B cell (primary cell): ENCODE data around the gene RASA2. TPM values are rescaled to one million over a fixed set of nuclear protein-coding genes. Genes with fewer than 3 reads are reported as not detected.

ENCODE experiments used
- ATAC-seq: fragments of 200-7000 bp; cut with Tn5 transposase; one replicate; pipeline ENCODE4 v1.10.0; 2021; ENCODE audit warnings: low read depth, mild to moderate bottlenecking, moderate number of reproducible peaks, moderate library complexity
- CTCF ChIA-PET: fragments of 350-600 bp; sonication (Branson Sonifier 250); formaldehyde crosslinking; loops from one replicate; lab custom pipeline; 2021; ENCODE audit warnings: antibody characterized with exemption, inconsistent platforms; lab: Charles Lee
- POLR2A ChIA-PET: fragments of 350-600 bp; sonication (Branson Sonifier 250); formaldehyde crosslinking; loops from one replicate; lab custom pipeline; 2021; ENCODE audit warnings: antibody characterized with exemption; lab: Charles Lee
- DNase-seq: peaks from one replicate; pipeline ENCODE4 v3.0.0; 2013
- H2AFZ ChIP-seq: 2 replicates; pipeline ENCODE4 v1.6.1; 2012; ENCODE audit warnings: mild to moderate bottlenecking, low read depth, low read length; ENCODE audit not compliant: insufficient read depth, poor library complexity, severe bottlenecking
- H3K27ac ChIP-seq, 2 donors: 1 replicate in 1 of 2; 2 replicates in 1 of 2; pipeline ENCODE4 v1.5.1; 2012 to 2013; ENCODE audit warnings: low read length in 2 of 2, mild to moderate bottlenecking in 2 of 2, moderate library complexity in 1 of 2
- H3K27me3 ChIP-seq, 4 experiments: fragments of 200-600 bp in 1 of 4; sonication (generic) in 1 of 4; replicated peaks in 1 of 4; 1 replicate in 2 of 4; 2 replicates in 2 of 4; pipeline versions ENCODE4 v1.6.1 to v1.7.0; 2013 to 2016; ENCODE audit warnings: low read length in 3 of 4, mild to moderate bottlenecking in 2 of 4, mixed read lengths in 1 of 4, moderate library complexity in 1 of 4; ENCODE audit not compliant: insufficient read depth in 4 of 4, control insufficient read depth in 3 of 4; ENCODE audit errors: control extremely low read depth in 1 of 4
- H3K36me3 ChIP-seq, 2 experiments: replicated peaks in 1 of 2; 1 replicate in 1 of 2; 2 replicates in 1 of 2; pipeline versions ENCODE4 v1.6.1 to v1.7.1; 2013; ENCODE audit warnings: low read length in 1 of 2; ENCODE audit not compliant: insufficient read depth in 2 of 2, control insufficient read depth in 1 of 2; ENCODE audit errors: control extremely low read depth in 1 of 2, extremely low read depth in 1 of 2
- H3K4me1 ChIP-seq, 2 donors: fragments of 200-600 bp in 1 of 2; sonication (generic) in 1 of 2; 1 replicate in 1 of 2; 2 replicates in 1 of 2; pipeline versions ENCODE4 v1.5.1 to v1.6.1; 2013 to 2017; ENCODE audit warnings: low read length in 2 of 2; ENCODE audit not compliant: control insufficient read depth in 2 of 2, insufficient read depth in 2 of 2
- H3K4me2 ChIP-seq: replicated peaks from 2 replicates; pipeline ENCODE3; 2012; ENCODE audit warnings: mild to moderate bottlenecking, low read depth, low read length; ENCODE audit not compliant: poor library complexity, severe bottlenecking
- H3K4me3 ChIP-seq, 5 experiments: fragments of 200-600 bp in 1 of 5; sonication (generic) in 1 of 5; 1 replicate in 3 of 5; 2 replicates in 2 of 5; pipeline versions ENCODE4 v1.5.1 to v1.7.0; 2011 to 2016; ENCODE audit warnings: low read length in 4 of 5, mild to moderate bottlenecking in 4 of 5, low read depth in 2 of 5, control low read depth in 1 of 5, moderate library complexity in 1 of 5; ENCODE audit not compliant: insufficient read depth in 1 of 5; ENCODE audit errors: control extremely low read depth in 1 of 5, extremely low read depth in 1 of 5
- H3K79me2 ChIP-seq: fragments of 200-600 bp; sonication (generic); one replicate; pipeline ENCODE4 v1.6.0; 2016; ENCODE audit warnings: low read length; ENCODE audit not compliant: control insufficient read depth, insufficient read depth
- H3K9ac ChIP-seq: fragments of 200-600 bp; sonication (generic); 2 replicates; pipeline ENCODE4 v1.6.1; 2017; ENCODE audit warnings: mild to moderate bottlenecking, low read length, moderate library complexity
- H3K9me3 ChIP-seq, 3 donors: one replicate each; pipeline versions ENCODE4 v1.6.1 to v1.7.1; 2013; ENCODE audit warnings: low read length in 2 of 3; ENCODE audit not compliant: control insufficient read depth in 2 of 3, insufficient read depth in 1 of 3; ENCODE audit errors: control extremely low read depth in 1 of 3
- H4K20me1 ChIP-seq: 2 replicates; pipeline ENCODE4 v1.6.0; 2012; ENCODE audit warnings: mild to moderate bottlenecking, low read length; ENCODE audit not compliant: insufficient read depth, control insufficient read depth, poor library complexity, severe bottlenecking
- H3K27ac Mint-ChIP-seq: one replicate; pipeline ENCODE4 v1.8.0; 2021; ENCODE audit warnings: mixed read lengths
- H3K27me3 Mint-ChIP-seq: one replicate; pipeline ENCODE4 v1.8.0; 2021; ENCODE audit warnings: mixed read lengths
- H3K4me1 Mint-ChIP-seq: one replicate; pipeline ENCODE4 v1.8.0; 2021; ENCODE audit warnings: mixed read lengths
- H3K4me3 Mint-ChIP-seq: one replicate; pipeline ENCODE4 v1.8.0; 2021; ENCODE audit warnings: mixed read lengths
- H3K9me3 Mint-ChIP-seq: one replicate; pipeline ENCODE4 v1.8.0; 2022; ENCODE audit warnings: mixed read lengths; ENCODE audit not compliant: insufficient read depth
- CTCF ChIP-seq: fragments of 200-600 bp; IDR thresholded peaks from one replicate; pipeline ENCODE4 v1.8.0; 2022; ENCODE audit warnings: antibody characterized with exemption, mild to moderate bottlenecking
- EZH2 ChIP-seq: IDR thresholded peaks from 2 replicates; pipeline ENCODE4 v1.6.1; 2012; ENCODE audit warnings: borderline replicate concordance, low read depth, mild to moderate bottlenecking, moderate library complexity, low read length; ENCODE audit not compliant: insufficient read depth, poor library complexity, severe bottlenecking
- WGBS: methylation state at CpG from one replicate; pipeline ENCODE4 v1.1.5; 2013; ENCODE audit warnings: missing lambda C conversion rate; ENCODE audit not compliant: insufficient coverage; 5-methylcytosine and 5-hydroxymethylcytosine counted together
- intact Hi-C: fragments of 100-400 bp; cut with micrococcal nuclease; formaldehyde crosslinking; loops from one replicate; pipeline ENCODE4 v1.10.0; 2022
- polyA plus RNA-seq: library from polyadenylated mRNA; depleted of rRNA; stranded (reverse); fragments of >200 nt; gene quantifications from 2 replicates; pipeline ENCODE4 v1.2.3, GENCODE V29; 2012
- total RNA-seq, 2 donors: library from RNA; stranded (reverse); fragments of 120-200 nt in 1 of 2; gene quantifications; 1 replicate in 1 of 2; 2 replicates in 1 of 2; pipeline versions ENCODE4 v1.2.3 to v1.2.4, GENCODE V29; 2013 to 2022

RASA2 gene
- total and polyA plus RNA-seq, 2 donors (not counting 1 experiment from before 2014, with no cell fraction given) = 12.3 to 47.7 TPM

- 100% methylated on average over 1 of the region's 2 CpGs for WGBS
- Histone ChIP-seq H4K20me1 (no peaks in the 10 kb centered on the region), H3K27me3 (no peaks in the 10 kb centered on the region), H3K9me3 (no peaks in the 10 kb centered on the region), H3K27ac (no peak overlapping the region), H2AFZ (no peak overlapping the region), H3K36me3 (no peaks in the 10 kb centered on the region), H3K9ac (no peak overlapping the region), H3K4me1 (peaks cover 0 to 9% of the 10 kb centered on the region in 2 donors), H3K4me3 (no peak overlapping the region), H3K4me2 (no peak overlapping the region), H3K79me2 (peaks cover 5% of the 10 kb centered on the region)
- ChIA-PET CTCF (interaction anchor here (0.8 to 1.3 kb wide), 3 partner anchors 10 to 85 kb away, joined by 3 to 6 read pairs (median 3); no protein-coding TSS in a partner anchor), POLR2A (no interaction called here)
- Mint-ChIP-seq H3K4me3 (no peak overlapping the region), H3K27ac (no peak overlapping the region), H3K4me1 (peaks cover 20% of the 10 kb centered on the region), H3K27me3 (no peaks in the 10 kb centered on the region), H3K9me3 (no peaks in the 10 kb centered on the region)
- TF ChIP-seq CTCF = no peak
- no peak for TF ChIP-seq EZH2
- ATAC-seq (no peak), DNase-seq (no peak)
- intact Hi-C loops = no loop called here
Measured at GRCh38 chr3:141476033-141476432, 10.8 kb upstream of the RASA2 start.

- DNase-seq (no peak), ATAC-seq (no peak)
- H3K4me1 Mint-ChIP-seq = peaks cover 17% of the 10 kb centered on the region
- no peaks in the 10 kb centered on the region for H4K20me1 ChIP-seq
- no peaks in the 10 kb centered on the region for H3K27me3 Mint-ChIP-seq
- H3K27ac Mint-ChIP-seq = peak overlapping the region; percentile 53
- no peak overlapping the region for H3K4me3 ChIP-seq
- 82% methylated on average over 4 of the region's 4 CpGs for WGBS
- H3K27ac ChIP-seq = no peak overlapping the region
- CTCF ChIA-PET = interaction anchor here (1.1 to 1.3 kb wide), 3 partner anchors 9 to 84 kb away, joined by 3 to 6 read pairs (median 4); no protein-coding TSS in a partner anchor
- H3K9me3 Mint-ChIP-seq = no peaks in the 10 kb centered on the region
- H3K4me3 Mint-ChIP-seq = no peak overlapping the region
- TF ChIP-seq CTCF = no peak
- TF ChIP-seq EZH2 = no peak
- H3K4me1 ChIP-seq = peaks cover 0 to 5% of the 10 kb centered on the region in 2 donors
- no peak overlapping the region for H2AFZ ChIP-seq
- H3K4me2 ChIP-seq = no peak overlapping the region
- H3K79me2 ChIP-seq = peaks cover 5% of the 10 kb centered on the region
- H3K9ac ChIP-seq = no peak overlapping the region
- no peaks in the 10 kb centered on the region for H3K27me3 ChIP-seq
- H3K9me3 ChIP-seq = no peaks in the 10 kb centered on the region
- intact Hi-C loops = no loop called here
- POLR2A ChIA-PET = no interaction called here
- H3K36me3 ChIP-seq = no peaks in the 10 kb centered on the region
Measured at GRCh38 chr3:141477224-141477623, 9.6 kb upstream of the RASA2 start.
